Eye (tissue), 1 donor: Measurements from ENCODE around the gene BCL6B.

Source experiments
- DNase-seq: peaks from one replicate; pipeline ENCODE4 v3.0.0-alpha.2; 2015

BCL6B gene

DNA sequence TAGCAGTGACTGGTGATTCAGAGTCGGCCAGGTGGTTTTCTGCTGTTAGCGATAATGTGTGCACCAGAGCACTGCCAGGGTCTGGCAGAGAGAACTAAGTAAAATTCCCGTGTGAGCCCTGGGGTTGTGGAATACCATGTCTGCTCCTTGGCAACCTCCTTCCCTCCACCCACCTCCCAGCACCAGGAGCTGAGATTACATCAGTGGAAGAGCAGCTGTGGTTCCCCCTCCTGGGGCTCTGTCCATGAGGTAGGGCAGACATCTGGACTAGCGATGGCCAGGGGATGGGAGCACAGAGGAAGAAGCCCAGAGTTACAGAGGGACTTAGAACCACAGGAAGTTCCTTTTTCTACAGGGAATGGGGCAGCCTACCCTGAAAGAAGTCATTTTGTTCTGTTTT, 41.4 kb downstream of the BCL6B start:
- DNase-seq: no peak

GRCh38 chr17:7067198-7067597, 44.3 kb downstream of the BCL6B start:
- no peak for DNase-seq

GRCh38 chr17:7068268-7068667, 45.4 kb downstream of the BCL6B start:
- no peak for DNase-seq

DNA sequence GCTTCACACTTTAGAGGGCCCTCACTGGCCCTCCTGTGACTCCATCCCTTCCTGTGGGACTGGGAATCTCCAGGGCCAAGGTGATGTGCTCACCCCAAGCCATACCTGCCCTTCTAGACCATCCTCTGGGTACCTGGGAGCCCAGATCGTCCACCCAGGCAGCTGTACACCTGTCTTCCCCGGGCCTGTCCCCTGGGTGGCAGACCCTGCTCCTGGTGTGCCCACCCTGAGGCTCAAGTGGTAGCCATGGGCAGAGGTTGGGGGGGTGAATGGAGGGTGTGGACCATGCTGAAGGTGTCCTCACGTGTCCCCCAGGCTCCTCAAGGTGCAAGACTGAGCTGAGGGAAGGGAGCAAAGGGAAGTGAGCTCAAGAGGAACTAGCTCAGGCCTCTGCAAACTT, 47.9 kb downstream of the BCL6B start:
- DNase-seq: no peak

DNA sequence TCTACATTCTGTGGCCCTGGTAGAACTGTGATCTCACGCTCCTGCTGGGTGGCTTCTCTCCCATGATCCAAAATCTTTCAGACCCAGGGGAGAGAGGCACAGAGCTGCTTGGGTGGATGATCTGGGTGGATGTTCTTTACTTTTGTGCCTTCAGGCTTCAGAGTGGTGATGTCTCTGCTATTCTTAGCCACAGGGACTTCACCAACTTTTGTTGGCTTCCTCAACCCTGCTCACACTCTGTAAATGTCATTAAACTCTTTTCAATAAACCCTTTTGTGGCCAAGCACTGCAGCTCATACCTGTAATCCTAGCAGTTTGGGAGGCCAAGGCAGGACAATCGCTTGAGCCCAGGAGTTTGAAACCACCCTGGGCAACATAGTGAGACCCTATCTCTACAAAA, 49.6 kb downstream of the BCL6B start:
- no peak for DNase-seq

DNA sequence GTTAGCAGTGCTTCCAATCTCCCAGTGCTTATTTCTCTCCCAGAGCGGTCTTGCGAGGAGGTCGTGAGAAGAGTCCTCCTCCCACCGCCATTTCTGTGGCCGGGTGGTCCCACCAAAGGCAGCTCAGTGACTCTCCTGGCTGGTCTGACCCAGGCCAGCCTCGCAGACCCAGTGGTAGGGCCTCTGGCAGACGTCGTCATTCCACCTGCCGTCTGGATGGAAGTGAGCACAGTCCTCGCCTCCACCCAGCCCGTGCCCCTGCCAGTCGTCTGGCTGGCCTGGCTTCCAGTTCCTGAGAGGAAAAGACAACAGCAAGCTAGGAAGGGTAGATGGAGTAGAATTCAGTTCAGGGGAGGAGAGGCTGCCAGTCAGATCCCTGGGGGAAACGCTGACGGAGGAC, 52.1 kb downstream of the BCL6B start:
- DNase-seq: no peak

DNA sequence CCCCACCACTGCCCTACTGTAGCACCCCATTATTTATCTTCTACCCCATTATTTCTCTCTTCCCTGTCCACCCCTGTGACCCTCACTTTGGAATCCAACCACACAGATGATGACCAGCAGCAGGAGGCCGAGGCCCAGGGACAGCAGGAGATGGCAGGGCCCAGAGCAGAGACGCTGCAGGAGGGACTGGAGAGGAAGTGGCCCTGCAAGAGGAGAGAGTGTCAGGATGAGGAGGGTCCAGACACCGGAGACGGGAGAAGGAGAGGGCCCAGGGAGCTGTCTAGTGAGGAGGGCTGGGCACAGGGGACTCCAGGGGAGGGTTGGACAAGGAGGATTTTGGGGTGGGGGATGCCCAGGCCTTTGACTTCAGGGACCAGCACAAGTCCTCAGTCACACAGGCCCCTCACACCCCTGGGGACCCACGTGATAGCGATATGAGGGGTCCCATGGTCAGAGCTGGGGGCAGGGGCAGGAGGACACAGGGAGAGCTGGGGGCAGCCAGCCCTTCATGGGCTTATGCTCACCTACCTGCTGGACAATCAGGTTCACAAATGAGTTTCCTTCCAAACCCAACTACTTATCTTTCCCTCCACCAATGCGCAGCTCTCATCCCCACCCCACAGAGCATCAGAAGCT, 55.2 kb downstream of the BCL6B start:
- no peak for DNase-seq

DNA sequence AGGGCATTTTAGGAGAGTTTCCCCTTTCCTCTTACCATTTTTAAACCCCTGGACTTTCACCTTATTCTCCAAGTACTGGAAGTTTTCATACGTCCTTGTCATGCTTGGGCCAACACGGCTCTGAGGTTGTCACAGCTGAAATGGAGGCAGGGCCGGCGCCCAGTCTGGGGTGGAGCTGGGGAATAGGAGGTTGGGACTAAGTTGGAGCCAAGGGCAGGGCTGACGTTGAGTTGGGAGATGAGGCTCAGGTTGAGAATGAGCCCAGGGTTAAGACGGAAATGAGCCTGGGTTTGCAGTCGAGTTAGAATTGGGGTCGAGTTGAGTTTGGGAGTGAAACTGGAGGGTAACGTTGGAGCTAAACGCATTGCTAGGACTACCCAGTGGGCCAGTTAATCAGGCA, 55.9 kb downstream of the BCL6B start:
- no peak for DNase-seq
